Stomach (tissue), 19 donors: Measurements from ENCODE around the gene BTD. TPM values are rescaled to one million over a fixed set of nuclear protein-coding genes. Genes with fewer than 3 reads are reported as not detected.

Experiments used
- DNase-seq, 2 donors: peaks; one replicate each; pipeline versions ENCODE4 v3.0.0 to v3.0.0-alpha.2; 2013 to 2019
- H3K27ac ChIP-seq, 5 donors: fragments of 200-600 bp in 4 of 5; sonication (generic) in 4 of 5; one replicate each; pipeline ENCODE4 v1.5.1; 2013 to 2019; ENCODE audit warnings: mild to moderate bottlenecking in 1 of 5, moderate library complexity in 1 of 5
- H3K27me3 ChIP-seq, 3 donors: fragments of 200-600 bp; sonication (generic); one replicate each; pipeline ENCODE4 v1.5.1; 2017 to 2019; ENCODE audit warnings: mixed run types in 1 of 3
- H3K36me3 ChIP-seq, 4 donors: fragments of 200-600 bp; sonication (generic); 1 replicate in 3 of 4; 2 replicates in 1 of 4; pipeline ENCODE4 v1.5.1; 2016 to 2019
- H3K4me1 ChIP-seq, 4 donors: fragments of 200-600 bp; sonication (generic); one replicate each; pipeline ENCODE4 v1.5.1; 2016 to 2019
- H3K4me3 ChIP-seq, 4 donors: fragments of 200-600 bp; sonication (generic) in 3 of 4; one replicate each; pipeline ENCODE4 v1.5.1; 2016 to 2019; ENCODE audit warnings: mild to moderate bottlenecking in 1 of 4
- H3K9me3 ChIP-seq, 4 donors: fragments of 200-600 bp; sonication (generic); one replicate each; pipeline ENCODE4 v1.5.1; 2016 to 2019
- CTCF ChIP-seq, 7 experiments: fragments of 450-650 bp in 4 of 7; fragments of 200-600 bp in 3 of 7; sonication (generic) in 3 of 7; IDR thresholded peaks; one replicate each; pipeline ENCODE4 v1.5.1; 2016 to 2019; ENCODE audit warnings: antibody characterized with exemption in 7 of 7, control low read depth in 2 of 7, mild to moderate bottlenecking in 1 of 7
- EP300 ChIP-seq: sonication (generic); formaldehyde crosslinking; IDR thresholded peaks from one replicate; pipeline ENCODE4 v1.6.1; 2017; ENCODE audit warnings: antibody characterized with exemption
- POLR2A ChIP-seq, 4 donors: fragments of 450-650 bp; IDR thresholded peaks; one replicate each; pipeline ENCODE4 v1.6.1; 2016; ENCODE audit warnings: antibody characterized with exemption in 4 of 4, control low read depth in 2 of 4, mild to moderate bottlenecking in 1 of 4, moderate library complexity in 1 of 4
- POLR2AphosphoS5 ChIP-seq, 3 donors: sonication (generic); formaldehyde crosslinking; IDR thresholded peaks; one replicate each; pipeline ENCODE4 v1.6.1; 2016; ENCODE audit warnings: antibody characterized with exemption in 3 of 3
- WGBS, 5 donors: extraction: QIAGEN DNeasy Blood & Tissue Kit in 3 of 5; methylation state at CpG; one replicate each; pipeline versions ENCODE4 v1.1.5 to v1.1.7; 2013 to 2018; 5-methylcytosine and 5-hydroxymethylcytosine counted together
- intact Hi-C: fragments of 100-400 bp; cut with DNase I; formaldehyde crosslinking; loops from one replicate; pipeline ENCODE4 v1.15.1; 2023; ENCODE audit warnings: low total_unique reads
- long read RNA-seq, 10 donors: transcript quantifications; one replicate each; lab custom pipeline, GENCODE V29; 2026
- polyA plus RNA-seq, 3 donors: library from polyadenylated mRNA; stranded (reverse); fragments of 200-250 nt; gene quantifications; one replicate each; pipeline ENCODE4 v1.2.3, GENCODE V29; 2013
- total RNA-seq, 5 donors: library from RNA; depleted of rRNA; stranded (reverse); fragments of >200 nt; gene quantifications; one replicate each; pipeline versions ENCODE4 v1.1.0 to v1.2.3, GENCODE V29; 2014 to 2016
- donor health status: healthy with polysubstance abuse.
- donor health status: Bipolar disorder and iron deficiency.
- donor health status: healthy.

The BTD gene
- total RNA-seq (100 to 1,000 TPM in 1 of 5 donors, 10 to 100 TPM in 3, 1 to 10 TPM in 1; 2.9 to 102 (median 23.0) TPM), polyA plus RNA-seq (10 to 100 TPM in 2 of 3 donors, 1 to 10 TPM in 1; 8.1 to 12.5 (median 10.3) TPM)
- long read RNA-seq, donor 1, result 0 reads
- long read RNA-seq, donor 2, partial matches to known transcripts, result 0 of 3 reads
- long read RNA-seq, donor 2, other reads (novel, unspliced or antisense), result 0 of 3 reads
- long read RNA-seq, donor 3, full-length matches to known transcripts, result 5 of 5 reads
- long read RNA-seq, donor 3, partial matches to known transcripts, result 0 of 5 reads
- long read RNA-seq, donor 3, other reads (novel, unspliced or antisense), result 0 of 5 reads
- long read RNA-seq, donor 4, result 0 reads
- long read RNA-seq, donor 5, full-length matches to known transcripts, result 10 of 10 reads
- long read RNA-seq, donor 5, partial matches to known transcripts, result 0 of 10 reads
- long read RNA-seq, donor 5, other reads (novel, unspliced or antisense), result 0 of 10 reads
- long read RNA-seq, donor 6, result 0 reads
- long read RNA-seq, donor 7, full-length matches to known transcripts, result 9 of 9 reads
- long read RNA-seq, donor 7, partial matches to known transcripts, result 0 of 9 reads
- long read RNA-seq, donor 7, other reads (novel, unspliced or antisense), result 0 of 9 reads
- long read RNA-seq, donor 8, full-length matches to known transcripts, result 13 of 13 reads
- long read RNA-seq, donor 8, partial matches to known transcripts, result 0 of 13 reads
- long read RNA-seq, donor 8, other reads (novel, unspliced or antisense), result 0 of 13 reads
- long read RNA-seq, donor 9, full-length matches to known transcripts, result 4 of 9 reads
- long read RNA-seq, donor 9, partial matches to known transcripts, result 5 of 9 reads
- long read RNA-seq, donor 9, other reads (novel, unspliced or antisense), result 0 of 9 reads
- long read RNA-seq, donor 10, full-length matches to known transcripts, result 3 of 3 reads
- long read RNA-seq, donor 10, partial matches to known transcripts, result 0 of 3 reads
- long read RNA-seq, donor 10, other reads (novel, unspliced or antisense), result 0 of 3 reads

GRCh38 chr3:15601399-15602145 lies at the start of gene BTD, which contains the start of gene HACL1:
Gene BTD, plus strand, starts transcription at chr3:15601745. Its CDS starts 33,695 bp downstream, at chr3:15635440.
Gene HACL1, minus strand, starts transcription at chr3:15601569. Its CDS starts 106 bp downstream, at chr3:15601463.
- Histone ChIP-seq H3K27me3 (no peaks in the 10 kb centered on the region), H3K9me3 (no peaks in the 10 kb centered on the region), H3K36me3 (peaks cover 0 to 32% (median 29%) of the 10 kb centered on the region in 4 donors), H3K27ac (peak within 1 kb of the TSS; percentile 73 to 95 (median 93)), H3K4me1 (peaks cover 26 to 57% (median 38%) of the 10 kb centered on the region in 4 donors), H3K4me3 (peak within 1 kb of the TSS; percentile 84 to 98 (median 88))
- peak; percentile 97 to 99 for DNase-seq
- TF ChIP-seq CTCF (IDR thresholded peaks at IDR 0.05) (peak in 2 of 7 experiments; percentile 28 to 42), POLR2AphosphoS5 (IDR thresholded peaks at IDR 0.05) (peak; percentile 69 to 94 (median 85)), EP300 (no peak), POLR2A (IDR thresholded peaks at IDR 0.05) (peak in 2 of 4 donors; percentile 50 to 63)
- intact Hi-C loops, result no loop called here
- 0 to 1% (median 0%) methylated on average over 45 to 61 of the region's 61 CpGs for WGBS, 5 donors

GRCh38 chr3:15551902-15552301 lies 49.6 kb upstream of the BTD start:
- TF ChIP-seq CTCF (IDR thresholded peaks at IDR 0.05), result no peak
- no peak for TF ChIP-seq POLR2A (IDR thresholded peaks at IDR 0.05)
- TF ChIP-seq POLR2AphosphoS5 (IDR thresholded peaks at IDR 0.05), result no peak
- TF ChIP-seq EP300, result no peak
- intact Hi-C loops, result loop anchor here (10.0 kb wide), 1 partner anchor 127 kb away; the partner anchor contains the start of genes EAF1 and METTL6
- no peak for DNase-seq
- H3K36me3 ChIP-seq, result peaks cover 0 to 38% (median 7%) of the 10 kb centered on the region in 4 donors
- no peaks in the 10 kb centered on the region for H3K9me3 ChIP-seq
- peaks cover 0 to 3% (median 0%) of the 10 kb centered on the region in 4 donors for H3K4me1 ChIP-seq
- no peaks in the 10 kb centered on the region for H3K27me3 ChIP-seq
- H3K27ac ChIP-seq, result no peak overlapping the region
- 88 to 100% (median 95%) methylated on average over 1 of the region's 1 CpG for WGBS, 5 donors
- no peak overlapping the region for H3K4me3 ChIP-seq

- H3K9me3 ChIP-seq, result no peaks in the 10 kb centered on the region
- 63 to 76% (median 69%) methylated on average over 3 of the region's 3 CpGs for WGBS, 5 donors
- H3K27me3 ChIP-seq, result no peaks in the 10 kb centered on the region
- TF ChIP-seq POLR2A (IDR thresholded peaks at IDR 0.05) (no peak), CTCF (IDR thresholded peaks at IDR 0.05) (no peak), EP300 (no peak), POLR2AphosphoS5 (IDR thresholded peaks at IDR 0.05) (no peak)
- H3K4me1 ChIP-seq, result peaks cover 0 to 13% (median 4%) of the 10 kb centered on the region in 4 donors
- no peak overlapping the region for H3K27ac ChIP-seq
- no peak overlapping the region for H3K4me3 ChIP-seq
- H3K36me3 ChIP-seq, result peaks cover 0 to 42% (median 9%) of the 10 kb centered on the region in 4 donors
- intact Hi-C loops, result loop anchor here (10.0 kb wide), 1 partner anchor 129 kb away; the partner anchor contains the start of genes EAF1 and METTL6
- no peak for DNase-seq
Measured at GRCh38 chr3:15553749-15554148, 47.8 kb upstream of the BTD start.
